Adipocyte (in vitro differentiated cells): ENCODE measurements around the gene PEX5.
"Not testable (repeated sequence)": the region's sequence is repeated elsewhere in the genome, so short reads cannot be mapped to it uniquely, and the experiment has no call there.

ENCODE experiments used
- DNase-seq: peaks from one replicate; pipeline ENCODE4 v3.0.0-alpha.2; 2015; ENCODE audit warnings: low read depth
- H3K27me3 ChIP-seq: replicated peaks from 2 replicates; pipeline ENCODE4 v1.7.0; 2013; ENCODE audit warnings: mild to moderate bottlenecking, low read length, moderate library complexity; ENCODE audit not compliant: control insufficient read depth, insufficient read depth
- H3K36me3 ChIP-seq: 2 replicates; pipeline ENCODE4 v1.7.0; 2013; ENCODE audit warnings: low read length, mild to moderate bottlenecking, moderate library complexity; ENCODE audit not compliant: control insufficient read depth, insufficient read depth, severe bottlenecking
- H3K4me1 ChIP-seq: 2 replicates; pipeline ENCODE4 v1.7.0; 2013; ENCODE audit warnings: mild to moderate bottlenecking, low read length, moderate library complexity; ENCODE audit not compliant: control insufficient read depth, insufficient read depth
- H3K4me3 ChIP-seq: 2 replicates; pipeline ENCODE4 v1.7.0; 2013; ENCODE audit warnings: mild to moderate bottlenecking, low read length, moderate library complexity
- H3K9ac ChIP-seq: 2 replicates; pipeline ENCODE4 v1.7.0; 2013; ENCODE audit warnings: mild to moderate bottlenecking, low read length, moderate library complexity
- H3K9me3 ChIP-seq: 2 replicates; pipeline ENCODE4 v1.7.0; 2013; ENCODE audit warnings: mild to moderate bottlenecking, low read length, moderate library complexity; ENCODE audit not compliant: control insufficient read depth

PEX5 gene

DNA sequence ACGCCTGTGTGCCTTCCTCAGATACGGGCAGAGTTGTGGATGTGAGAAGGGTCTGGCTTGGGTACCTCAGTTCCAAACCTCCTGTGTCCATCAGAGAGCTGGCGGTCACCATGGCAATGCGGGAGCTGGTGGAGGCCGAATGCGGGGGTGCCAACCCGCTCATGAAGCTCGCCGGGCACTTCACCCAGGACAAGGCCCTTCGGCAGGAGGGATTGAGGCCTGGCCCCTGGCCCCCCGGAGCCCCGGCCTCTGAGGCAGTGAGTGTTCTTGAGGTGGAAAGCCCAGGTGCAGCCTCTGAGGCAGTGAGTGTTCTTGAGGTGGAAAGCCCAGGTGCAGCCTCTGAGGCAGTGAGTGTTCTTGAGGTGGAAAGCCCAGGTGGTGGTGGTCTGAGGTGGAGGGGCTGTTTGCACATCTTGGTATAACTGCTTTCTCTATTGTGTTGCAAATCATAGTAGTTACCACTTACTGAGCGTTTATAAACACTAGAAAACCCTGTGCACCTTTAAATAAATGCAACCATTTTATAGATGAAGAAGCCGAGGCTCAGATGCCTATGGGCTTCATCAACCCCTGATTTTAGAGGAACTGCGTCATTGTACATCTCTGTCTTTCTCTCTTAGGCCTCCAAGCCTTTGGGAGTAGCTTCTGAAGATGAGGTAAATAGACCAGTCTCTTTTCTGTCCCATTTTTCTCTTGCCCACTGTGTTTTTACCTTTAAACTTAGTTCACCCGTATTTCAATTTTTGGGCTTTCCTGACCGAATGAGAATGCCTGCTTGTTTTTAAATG is 976 bp downstream of the PEX5 start:
- H3K9me3 ChIP-seq: no peaks in the 10 kb centered on the region
- DNase-seq: peak; percentile 60

DNA sequence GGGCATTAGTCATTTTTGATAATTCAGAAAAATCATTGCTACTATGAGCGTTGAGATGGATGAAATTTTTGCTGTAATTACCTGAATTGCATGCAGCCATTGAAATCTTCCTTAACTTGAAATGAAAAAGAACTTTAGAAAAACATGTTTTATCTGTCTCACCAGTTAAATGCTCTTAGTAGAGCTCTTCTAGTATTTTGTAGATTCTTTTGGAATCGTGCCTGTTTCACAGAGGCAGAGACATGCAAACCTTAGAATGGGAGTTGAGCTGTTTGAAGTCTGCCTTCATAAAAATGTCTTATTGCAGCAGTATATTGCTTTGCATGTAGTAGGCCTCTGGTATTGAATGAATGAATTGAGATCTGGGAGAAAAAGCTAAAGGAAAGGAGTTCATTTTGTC is 4.2 kb downstream of the PEX5 start:
- H3K9me3 ChIP-seq: no peaks in the 10 kb centered on the region
- no peak overlapping the region for H3K9ac ChIP-seq
- no peaks in the 10 kb centered on the region for H3K27me3 ChIP-seq
- no peak for DNase-seq
- H3K4me1 ChIP-seq: peaks cover 12% of the 10 kb centered on the region
- peaks cover 33% of the 10 kb centered on the region for H3K36me3 ChIP-seq
- H3K4me3 ChIP-seq: no peak overlapping the region

More for the DNA sequence above, 976 bp downstream of the PEX5 start:
- Histone ChIP-seq H3K9ac (peak overlapping the region; percentile 89), H3K36me3 (peaks cover 27% of the 10 kb centered on the region), H3K27me3 (no peaks in the 10 kb centered on the region), H3K4me3 (peak overlapping the region; percentile 87), H3K4me1 (peaks cover 22% of the 10 kb centered on the region)

DNA sequence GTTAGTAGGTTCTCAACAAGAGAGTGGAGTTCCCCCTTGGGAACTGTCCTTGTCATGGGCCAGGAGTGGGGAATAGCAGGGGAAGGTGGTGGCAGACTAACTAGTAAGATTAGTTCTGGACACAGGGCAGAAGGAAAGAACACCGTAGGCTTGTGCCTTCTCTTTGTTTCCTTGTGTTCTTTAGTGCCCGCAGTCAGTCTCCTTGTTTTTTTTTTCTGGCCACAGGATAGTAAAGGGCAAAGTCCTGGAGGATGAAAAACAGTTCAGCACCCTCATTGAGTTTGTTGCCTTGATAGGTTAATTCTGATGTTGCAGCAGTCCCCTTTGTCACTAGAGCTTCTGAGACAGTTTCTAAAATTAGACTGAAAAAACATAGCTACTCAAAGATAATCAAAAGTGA is 8.4 kb downstream of the PEX5 start:
- Histone ChIP-seq H3K4me3 (no peak overlapping the region), H3K9me3 (no peaks in the 10 kb centered on the region), H3K27me3 (no peaks in the 10 kb centered on the region), H3K4me1 (no peaks in the 10 kb centered on the region), H3K9ac (no peak overlapping the region), H3K36me3 (peaks cover 45% of the 10 kb centered on the region)
- no peak for DNase-seq

DNA sequence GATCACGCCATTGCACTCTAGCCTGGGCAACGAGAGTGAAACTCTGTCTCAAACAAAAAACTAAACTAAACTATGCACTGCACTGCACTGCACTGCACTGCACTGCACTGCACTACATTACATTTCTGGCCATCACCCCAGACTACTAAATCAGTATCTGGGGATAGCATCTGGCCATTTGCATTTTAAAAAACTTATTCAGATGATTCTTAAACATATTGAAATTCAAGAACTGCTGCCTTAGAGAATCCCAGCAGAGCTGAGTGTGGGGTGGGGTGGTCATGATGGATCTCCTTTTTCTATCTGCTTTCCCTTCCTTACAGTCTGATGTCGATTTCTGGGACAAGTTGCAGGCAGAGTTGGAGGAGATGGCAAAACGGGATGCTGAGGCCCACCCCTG is 13.6 kb downstream of the PEX5 start:
- no peak overlapping the region for H3K9ac ChIP-seq
- H3K4me3 ChIP-seq: no peak overlapping the region
- no peaks in the 10 kb centered on the region for H3K4me1 ChIP-seq
- peaks cover 82% of the 10 kb centered on the region for H3K36me3 ChIP-seq
- DNase-seq: no peak
- H3K9me3 ChIP-seq: no peaks in the 10 kb centered on the region
- H3K27me3 ChIP-seq: no peaks in the 10 kb centered on the region

DNA sequence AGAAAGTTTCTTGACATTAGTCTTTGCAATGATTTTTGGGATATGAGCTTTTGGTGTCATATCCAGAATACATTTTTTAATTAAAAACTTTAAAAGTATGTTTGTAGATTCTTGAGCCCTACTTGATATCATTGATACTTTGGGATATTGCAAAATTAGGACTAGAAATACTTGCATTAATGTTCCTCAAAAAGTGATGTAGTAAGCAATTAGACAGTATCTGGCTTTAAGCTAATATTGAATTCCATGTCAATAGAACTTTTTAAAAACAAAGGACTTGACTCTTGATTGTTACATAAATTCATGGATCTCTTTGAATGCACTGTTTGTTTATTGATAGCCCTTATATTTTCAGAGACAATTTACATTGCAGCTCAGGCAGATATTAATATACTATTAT is 15.6 kb downstream of the PEX5 start:
- DNase-seq: no peak
- Histone ChIP-seq H3K4me1 (no peaks in the 10 kb centered on the region), H3K9me3 (no peaks in the 10 kb centered on the region), H3K9ac (no peak overlapping the region), H3K4me3 (no peak overlapping the region), H3K27me3 (no peaks in the 10 kb centered on the region), H3K36me3 (peaks cover 93% of the 10 kb centered on the region)

DNA sequence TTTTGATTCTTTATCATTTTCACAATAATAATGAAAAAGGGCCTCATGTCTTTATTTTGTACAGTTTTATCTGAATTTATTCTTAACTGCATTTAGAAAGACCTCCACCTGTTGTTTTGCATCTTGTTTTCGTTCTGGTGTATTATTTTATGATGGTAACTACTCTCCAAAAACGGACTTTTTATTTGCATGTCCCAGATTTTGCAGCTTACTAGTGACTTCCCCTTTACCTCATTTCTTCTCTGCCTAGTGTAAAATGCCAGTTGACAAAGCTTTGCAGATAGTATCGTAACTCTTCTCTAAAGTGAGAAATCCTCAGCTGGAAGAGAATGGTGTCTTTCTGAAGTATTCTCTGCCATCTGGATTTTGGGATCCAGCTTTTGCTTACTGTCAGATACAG is 17.2 kb downstream of the PEX5 start:
- Histone ChIP-seq H3K9me3 (no peaks in the 10 kb centered on the region), H3K36me3 (peaks cover 98% of the 10 kb centered on the region), H3K9ac (no peak overlapping the region), H3K27me3 (no peaks in the 10 kb centered on the region), H3K4me3 (no peak overlapping the region), H3K4me1 (no peaks in the 10 kb centered on the region)
- DNase-seq: no peak

DNA sequence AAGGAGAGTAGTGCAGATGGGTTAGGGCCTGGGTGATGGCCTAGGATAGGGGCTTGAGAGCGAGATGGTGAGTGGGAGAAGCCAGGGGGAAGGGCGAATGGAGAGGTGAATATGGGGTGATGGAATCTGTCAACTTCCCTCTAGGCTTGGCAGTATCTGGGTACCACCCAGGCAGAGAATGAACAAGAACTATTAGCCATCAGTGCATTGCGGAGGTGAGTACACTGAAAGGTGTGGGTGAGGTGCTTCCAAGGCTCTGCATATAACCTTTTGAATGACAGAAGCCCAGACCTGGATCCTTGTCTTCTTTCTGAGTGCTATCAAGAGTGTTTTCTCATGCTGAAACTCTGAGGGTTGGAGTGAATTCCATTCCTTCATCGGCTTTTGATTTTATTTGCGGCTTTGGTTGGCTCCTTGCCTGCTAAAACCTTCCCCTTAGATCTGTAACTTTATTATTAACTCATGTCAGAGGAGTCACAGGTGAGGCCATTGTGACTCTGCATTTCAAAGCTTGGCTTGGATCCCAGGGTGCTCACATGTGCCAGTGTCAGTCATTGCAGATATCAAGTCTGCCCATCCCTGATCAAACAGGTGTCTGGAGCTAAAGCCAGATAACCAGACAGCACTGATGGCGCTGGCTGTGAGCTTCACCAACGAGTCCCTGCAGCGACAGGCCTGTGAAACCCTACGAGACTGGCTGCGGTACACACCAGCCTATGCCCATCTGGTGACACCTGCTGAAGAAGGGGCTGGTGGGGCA is 18.6 kb downstream of the PEX5 start:
- no peak for DNase-seq

DNA sequence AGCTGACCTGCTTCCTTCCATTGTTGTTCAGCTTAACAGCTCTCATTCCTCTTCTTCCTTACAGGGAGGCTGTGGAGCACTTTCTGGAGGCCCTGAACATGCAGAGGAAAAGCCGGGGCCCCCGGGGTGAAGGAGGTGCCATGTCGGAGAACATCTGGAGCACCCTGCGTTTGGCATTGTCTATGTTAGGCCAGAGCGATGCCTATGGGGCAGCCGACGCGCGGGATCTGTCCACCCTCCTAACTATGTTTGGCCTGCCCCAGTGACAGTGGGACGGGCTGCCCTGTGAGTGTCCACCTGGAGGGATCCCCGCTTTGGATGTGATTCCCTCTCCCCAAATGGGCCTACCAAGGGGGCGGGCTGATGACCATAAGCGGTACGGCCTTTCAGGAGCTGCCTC is 20.5 kb downstream of the PEX5 start:
- H3K9ac ChIP-seq: no peak overlapping the region
- H3K4me3 ChIP-seq: no peak overlapping the region
- DNase-seq: no peak
- H3K36me3 ChIP-seq: peaks cover 73% of the 10 kb centered on the region
- H3K4me1 ChIP-seq: no peaks in the 10 kb centered on the region
- H3K9me3 ChIP-seq: peaks cover 5% of the 10 kb centered on the region
- H3K27me3 ChIP-seq: no peaks in the 10 kb centered on the region

More for the DNA sequence above, 18.6 kb downstream of the PEX5 start:
- Histone ChIP-seq H3K36me3 (peaks cover 92% of the 10 kb centered on the region), H3K4me1 (no peaks in the 10 kb centered on the region), H3K4me3 (no peak overlapping the region), H3K9ac (no peak overlapping the region), H3K27me3 (no peaks in the 10 kb centered on the region), H3K9me3 (peaks cover 5% of the 10 kb centered on the region)

DNA sequence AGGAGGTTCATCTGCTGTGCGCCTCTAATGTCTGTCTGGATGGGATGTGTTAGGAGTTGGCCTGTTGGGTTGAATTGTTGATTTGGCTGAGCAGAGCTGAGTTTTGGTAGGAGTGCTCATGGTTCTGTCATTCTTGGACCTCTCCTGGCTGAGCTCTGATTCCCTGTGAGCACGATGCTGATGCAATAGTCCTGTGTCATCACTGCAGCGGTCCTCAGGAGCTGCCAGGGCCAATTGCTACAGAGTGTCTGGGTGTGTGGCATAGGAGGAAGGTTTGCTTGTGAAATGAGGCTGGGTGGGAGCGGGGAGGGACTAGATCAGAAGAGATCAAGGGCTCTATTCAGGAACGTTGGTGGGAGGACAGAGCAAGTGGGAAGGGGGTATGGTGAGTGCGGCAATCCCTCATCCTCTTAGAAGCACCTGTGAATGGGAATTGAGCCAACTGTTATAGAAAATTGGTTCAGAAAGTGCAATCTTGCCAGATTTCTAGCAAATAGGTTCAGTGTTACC is 21.2 kb downstream of the PEX5 start:
- Histone ChIP-seq H3K9me3 (peaks cover 5% of the 10 kb centered on the region), H3K27me3 (no peaks in the 10 kb centered on the region), H3K4me3 (no peak overlapping the region), H3K4me1 (no peaks in the 10 kb centered on the region), H3K36me3 (peaks cover 66% of the 10 kb centered on the region), H3K9ac (no peak overlapping the region)
- DNase-seq: no peak

DNA sequence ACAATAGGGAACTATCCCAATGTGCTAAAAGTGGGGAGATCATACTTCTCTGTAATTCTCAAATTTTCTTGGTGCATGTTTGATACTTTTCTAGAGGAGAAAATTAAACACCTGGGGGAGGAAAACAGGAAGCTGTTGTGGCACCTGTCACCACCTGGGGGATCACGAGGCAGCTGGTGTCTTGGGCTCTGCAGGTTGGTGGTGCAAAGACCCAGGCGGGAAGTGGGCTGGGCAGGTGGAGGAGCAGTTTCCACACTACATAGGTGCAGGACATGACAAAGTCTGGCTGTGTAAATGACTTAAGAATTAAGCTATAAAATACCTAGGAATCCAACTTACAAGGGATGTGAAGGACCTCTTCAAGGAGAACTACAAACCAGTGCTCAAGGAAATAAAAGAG is 23.2 kb downstream of the PEX5 start:
- Histone ChIP-seq H3K9ac (no peak overlapping the region), H3K4me3 (no peak overlapping the region), H3K36me3 (peaks cover 48% of the 10 kb centered on the region), H3K4me1 (no peaks in the 10 kb centered on the region), H3K27me3 (no peaks in the 10 kb centered on the region), H3K9me3 (peaks cover 5% of the 10 kb centered on the region)
- no peak for DNase-seq

DNA sequence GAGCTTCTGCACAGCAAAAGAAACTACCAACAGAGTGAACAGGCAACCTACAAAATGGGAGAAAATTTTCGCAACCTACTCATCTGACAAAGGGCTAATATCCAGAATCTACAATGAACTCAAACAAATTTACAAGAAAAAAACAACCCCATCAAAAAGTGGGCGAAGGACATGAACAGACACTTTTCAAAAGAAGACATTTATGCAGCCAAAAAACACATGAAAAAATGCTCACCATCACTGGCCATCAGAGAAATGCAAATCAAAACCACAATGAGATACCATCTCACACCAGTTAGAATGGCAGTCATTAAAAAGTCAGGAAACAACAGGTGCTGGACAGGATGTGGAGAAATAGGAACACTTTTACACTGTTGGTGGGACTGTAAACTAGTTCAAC is 24.3 kb downstream of the PEX5 start:
- not testable (repeated sequence) for H3K4me3 ChIP-seq, H3K9ac ChIP-seq, H3K4me1 ChIP-seq, H3K27me3 ChIP-seq, DNase-seq, H3K9me3 ChIP-seq
- H3K36me3 ChIP-seq: peaks cover 37% of the 10 kb centered on the region
